HCT116 (cell line): Measurements from ENCODE around the gene IGSF9B. TPM values are rescaled to one million over a fixed set of nuclear protein-coding genes. Genes with fewer than 3 reads are reported as not detected.

Experiments
- ATAC-seq: fragments of 200-7000 bp; cut with Tn5 transposase; 2 replicates; pipeline ENCODE4 v1.9.1; 2020; ENCODE audit warnings: mild to moderate bottlenecking, moderate library complexity
- BruUV-seq: library from RNA; stranded (reverse); fragments of 400-500 nt; replicated peaks from 2 replicates; lab custom pipeline; 2021; lab: Mats Ljungman, UMichigan
- CTCF ChIA-PET: fragments of 300-600 bp; sonication (Branson Sonifier 250); formaldehyde crosslinking; loops from one replicate; lab custom pipeline; 2021; ENCODE audit warnings: antibody characterized with exemption; lab: Charles Lee
- POLR2A ChIA-PET: fragments of 300-600, 350-600 bp; sonication (Branson Sonifier 250); formaldehyde crosslinking; loops from one replicate; lab custom pipeline; 2021; ENCODE audit warnings: antibody characterized with exemption; lab: Charles Lee
- RAD21 ChIA-PET, 2 experiments: fragments of 300-600 bp; sonication (Branson Sonifier 250); formaldehyde crosslinking; loops; one replicate each; lab custom pipeline; 2023; ENCODE audit warnings: low total read pairs in 2 of 2; ENCODE audit not compliant: uncharacterized antibody in 2 of 2, unreplicated experiment in 2 of 2, low non-redundant PET in 1 of 2; lab: Charles Lee
- DNase-seq: peaks from one replicate; pipeline ENCODE4 v3.0.0-alpha.2; 2010; ENCODE audit warnings: low read depth, low spot score
- H2AFZ ChIP-seq: fragments of 200-600 bp; shearing (Covaris generic), sonication (generic); 2 replicates; pipeline ENCODE4 v1.6.1; 2017; ENCODE audit warnings: low read depth, mixed run types, mixed read lengths, antibody characterized with exemption, low read length; ENCODE audit not compliant: poor library complexity, severe bottlenecking
- H3K27ac ChIP-seq: 2 replicates; pipeline ENCODE4 v1.5.1; 2012; ENCODE audit warnings: low read depth, low read length
- H3K27me3 ChIP-seq: fragments of 200-600 bp; sonication (generic); 2 replicates; pipeline ENCODE4 v1.6.1; 2016; ENCODE audit warnings: mixed run types, low read length, mixed read lengths; ENCODE audit not compliant: insufficient read depth
- H3K36me3 ChIP-seq, 2 experiments: fragments of 200-500 bp in 1 of 2; fragments of 200-600 bp in 1 of 2; sonication (Bioruptor generic) in 1 of 2; sonication (generic) in 1 of 2; 2 replicates each; pipeline versions ENCODE4 v1.5.1 to v1.6.1; 2014 to 2016; ENCODE audit warnings: low read length in 2 of 2, inconsistent platforms in 1 of 2, mixed read lengths in 1 of 2, mixed run types in 1 of 2; ENCODE audit not compliant: insufficient read depth in 2 of 2, control insufficient read depth in 1 of 2
- H3K4me1 ChIP-seq, 2 experiments: fragments of 200-600 bp in 1 of 2; sonication (generic) in 1 of 2; 2 replicates each; pipeline versions ENCODE4 v1.5.1 to v1.6.1; 2012 to 2017; ENCODE audit warnings: low read length in 2 of 2, inconsistent platforms in 1 of 2, mild to moderate bottlenecking in 1 of 2, mixed read lengths in 1 of 2, mixed run types in 1 of 2, moderate library complexity in 1 of 2; ENCODE audit not compliant: insufficient read depth in 2 of 2, control insufficient read depth in 1 of 2
- H3K4me2 ChIP-seq: fragments of 200-600 bp; sonication (generic); 2 replicates; pipeline ENCODE4 v1.6.1; 2017; ENCODE audit warnings: mixed run types, low read length, mixed read lengths
- H3K4me3 ChIP-seq, 2 experiments: fragments of 200-600 bp in 1 of 2; sonication (generic) in 1 of 2; replicated peaks in 1 of 2; 2 replicates each; pipeline ENCODE4 v1.5.1; 2011 to 2016; ENCODE audit warnings: low read length in 2 of 2, control low read depth in 1 of 2, low read depth in 1 of 2, mild to moderate bottlenecking in 1 of 2, mixed read lengths in 1 of 2, mixed run types in 1 of 2
- H3K79me2 ChIP-seq: fragments of 200-600 bp; sonication (generic); 2 replicates; pipeline ENCODE4 v1.6.1; 2017; ENCODE audit warnings: mild to moderate bottlenecking, mixed run types, low read length, moderate library complexity, mixed read lengths; ENCODE audit not compliant: insufficient read depth
- H3K9ac ChIP-seq: fragments of 200-600 bp; sonication (generic); 2 replicates; pipeline ENCODE4 v1.6.1; 2016; ENCODE audit warnings: low read length, mixed read lengths
- H3K9me2 ChIP-seq: fragments of 200-600 bp; sonication (generic), shearing (Covaris generic); 2 replicates; pipeline ENCODE4 v1.6.1; 2017; ENCODE audit warnings: mixed run types, mild to moderate bottlenecking, moderate library complexity; ENCODE audit not compliant: insufficient read depth
- H3K9me3 ChIP-seq, 2 experiments: fragments of 200-500 bp in 1 of 2; fragments of 200-600 bp in 1 of 2; sonication (Bioruptor generic) in 1 of 2; sonication (generic) in 1 of 2; 2 replicates each; pipeline ENCODE4 v1.6.1; 2014 to 2017; ENCODE audit warnings: low read length in 2 of 2, mixed read lengths in 2 of 2, inconsistent platforms in 1 of 2, low read depth in 1 of 2, mild to moderate bottlenecking in 1 of 2, mixed run types in 1 of 2, moderate library complexity in 1 of 2; ENCODE audit not compliant: control insufficient read depth in 1 of 2, insufficient read depth in 1 of 2
- H4K20me1 ChIP-seq: fragments of 200-600 bp; sonication (generic), shearing (Covaris generic); 2 replicates; pipeline ENCODE4 v1.6.1; 2017; ENCODE audit warnings: mixed run types, mild to moderate bottlenecking, moderate library complexity; ENCODE audit not compliant: insufficient read depth
- CBX3 ChIP-seq: IDR thresholded peaks from 2 replicates; pipeline ENCODE4 v1.6.1; 2012; ENCODE audit warnings: low read depth
- EGR1 ChIP-seq: IDR thresholded peaks from 2 replicates; pipeline ENCODE4 v1.6.1; 2012; ENCODE audit warnings: low read depth
- ELF1 ChIP-seq: IDR thresholded peaks from 2 replicates; pipeline ENCODE4 v1.6.1; 2012; ENCODE audit warnings: low read depth, borderline replicate concordance
- EZH2phosphoT487 ChIP-seq: fragments of 200-600 bp; IDR thresholded peaks from 2 replicates; pipeline ENCODE4 v1.6.1; 2018; ENCODE audit warnings: antibody characterized with exemption, borderline replicate concordance
- JUND ChIP-seq: IDR thresholded peaks from 2 replicates; pipeline ENCODE4 v1.6.1; 2012
- POLR2A ChIP-seq: IDR thresholded peaks from 2 replicates; pipeline ENCODE4 v1.7.0; 2011; ENCODE audit warnings: borderline replicate concordance; ENCODE audit not compliant: insufficient read depth, insufficient read length; ENCODE audit errors: extremely low read depth
- RAD21 ChIP-seq: IDR thresholded peaks from 2 replicates; pipeline ENCODE4 v1.6.1; 2012; ENCODE audit warnings: low read depth, mild to moderate bottlenecking
- REST ChIP-seq: IDR thresholded peaks from 2 replicates; pipeline ENCODE4 v1.6.1; 2012; ENCODE audit warnings: low read depth
- intact Hi-C: fragments of 100-400 bp; cut with micrococcal nuclease; formaldehyde crosslinking; loops from 2 replicates; pipeline ENCODE4 v1.10.0; 2022
- total RNA-seq: library from RNA; stranded (reverse); gene quantifications from one replicate; pipeline ENCODE4 v1.2.1, GENCODE V29; 2021; ENCODE audit not compliant: unreplicated experiment

IGSF9B gene
- total RNA-seq, 1 experiment from 2014 or later, result 12.4 TPM

- H3K27ac ChIP-seq, result no peak overlapping the region
- no peak overlapping the region for H3K4me3 ChIP-seq
- no peaks in the 10 kb centered on the region for H3K9me3 ChIP-seq
- DNase-seq (no peak), ATAC-seq (no peak)
- no peaks in the 10 kb centered on the region for H3K36me3 ChIP-seq
- intact Hi-C loops, result no loop called here
- no peaks in the 10 kb centered on the region for H3K27me3 ChIP-seq
- H3K4me1 ChIP-seq, result peaks cover 4 to 27% of the 10 kb centered on the region in 2 experiments; a peak in 3 of 4 replicates
- no peak overlapping the region for H2AFZ ChIP-seq
- H3K9me2 ChIP-seq, result no peaks in the 10 kb centered on the region
- CTCF ChIA-PET, result no interaction called here
- H4K20me1 ChIP-seq, result no peaks in the 10 kb centered on the region
- no peak overlapping the region for H3K4me2 ChIP-seq
- H3K79me2 ChIP-seq, result peaks cover 12% of the 10 kb centered on the region
- POLR2A ChIA-PET, result no interaction called here
- TF ChIP-seq POLR2A (no peak), ELF1 (no peak), EZH2phosphoT487 (no peak), JUND (no peak), REST (no peak), CBX3 (no peak), RAD21 (no peak), EGR1 (no peak)
- TF ChIP-seq, all 23 proteins: peak for 0
- RAD21 ChIA-PET, result no interaction called here
- BruUV-seq, result no TSS peak
- H3K9ac ChIP-seq, result no peak overlapping the region
Measured at GRCh38 chr11:133953999-133954398, 2.8 kb downstream of the IGSF9B start.
